Measurements from ENCODE around the gene ITPRIPL1.

ITPRIPL1 gene

DNA sequence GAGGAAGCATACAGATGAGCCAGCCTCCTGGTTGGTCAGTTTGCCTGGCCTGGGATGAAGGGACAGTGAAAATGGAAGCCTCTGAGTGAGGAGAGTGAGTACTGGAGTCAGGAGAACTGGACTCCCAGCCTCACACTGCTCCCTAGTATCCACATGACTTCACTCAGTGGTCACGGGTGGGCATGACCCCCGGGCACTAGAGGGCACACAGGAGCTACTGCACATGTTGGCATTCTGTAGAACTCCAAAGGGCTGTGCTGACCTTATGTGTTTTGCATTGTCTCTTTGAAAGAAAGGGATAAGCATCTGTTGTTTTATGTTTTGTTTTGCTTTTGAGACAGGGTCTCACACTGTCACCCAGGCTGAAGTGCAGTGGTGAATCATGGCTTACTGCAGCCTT, 34.2 kb downstream of the ITPRIPL1 start:
- no peak for DNase-seq (ENCODE audit: low read depth)

GRCh38 chr2:96359866-96360265, 34.7 kb downstream of the ITPRIPL1 start:
- no peak for DNase-seq (ENCODE audit: low read depth)

GRCh38 chr2:96361751-96362150, 36.6 kb downstream of the ITPRIPL1 start:
- DNase-seq (ENCODE audit: low read depth): no peak

DNA sequence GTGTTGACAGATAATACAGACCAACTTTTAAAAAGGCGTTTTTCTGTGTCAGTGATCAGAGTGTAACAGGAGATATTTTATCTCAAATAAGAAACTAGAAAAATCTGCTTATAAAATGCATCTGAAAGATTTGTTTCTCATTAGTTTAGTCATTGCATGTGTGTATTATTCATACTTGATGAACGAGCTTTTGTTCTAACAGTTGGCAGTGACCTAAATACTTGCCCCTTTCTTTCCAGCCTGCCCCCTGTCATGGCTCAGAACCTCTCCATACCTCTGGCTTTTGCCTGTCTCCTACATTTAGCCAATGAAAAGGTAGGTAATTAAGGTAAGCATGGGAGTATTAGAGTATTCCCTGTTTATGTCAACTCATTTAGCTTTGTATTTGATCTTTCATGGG, 44.1 kb downstream of the ITPRIPL1 start:
- DNase-seq (ENCODE audit: low read depth): no peak

DNA sequence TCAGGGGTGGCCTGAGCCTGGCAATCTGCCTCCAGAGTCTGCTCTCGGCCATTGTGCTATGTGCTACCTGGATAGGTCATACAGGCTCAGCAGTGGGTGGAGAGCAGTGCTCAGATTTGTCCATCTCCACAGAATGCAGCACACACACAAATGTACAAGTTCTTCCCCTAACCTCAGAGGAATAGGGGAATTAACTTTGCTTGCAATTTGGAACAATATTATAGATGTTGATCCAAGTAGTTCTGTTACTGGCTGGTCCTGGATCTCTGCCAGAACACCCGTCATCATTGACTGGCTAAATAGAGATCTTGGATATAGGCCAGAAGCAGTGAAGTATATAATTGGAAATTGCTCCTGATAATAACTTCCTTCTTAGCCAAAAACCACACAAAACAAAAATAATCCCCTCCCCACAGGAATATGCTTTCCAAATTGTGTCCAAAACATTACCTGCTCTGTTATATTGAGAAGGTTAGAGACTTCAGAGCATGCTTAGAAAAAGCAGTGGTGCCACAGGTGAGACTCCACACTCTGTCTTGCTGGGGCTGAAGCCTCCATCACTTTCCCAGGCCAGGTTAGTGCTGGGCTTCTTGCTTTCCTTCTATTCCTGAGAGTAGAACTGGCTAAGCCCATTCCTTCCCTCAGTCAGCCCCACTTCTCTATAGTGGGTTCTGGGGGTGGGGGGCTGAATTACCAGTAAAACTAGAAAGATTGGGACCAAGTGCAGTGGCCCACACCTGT, 49.3 kb downstream of the ITPRIPL1 start:
- peak; percentile 20 for DNase-seq (ENCODE audit: low read depth)
